ENCODE measurements around the gene GLI1.

The GLI1 gene

DNA sequence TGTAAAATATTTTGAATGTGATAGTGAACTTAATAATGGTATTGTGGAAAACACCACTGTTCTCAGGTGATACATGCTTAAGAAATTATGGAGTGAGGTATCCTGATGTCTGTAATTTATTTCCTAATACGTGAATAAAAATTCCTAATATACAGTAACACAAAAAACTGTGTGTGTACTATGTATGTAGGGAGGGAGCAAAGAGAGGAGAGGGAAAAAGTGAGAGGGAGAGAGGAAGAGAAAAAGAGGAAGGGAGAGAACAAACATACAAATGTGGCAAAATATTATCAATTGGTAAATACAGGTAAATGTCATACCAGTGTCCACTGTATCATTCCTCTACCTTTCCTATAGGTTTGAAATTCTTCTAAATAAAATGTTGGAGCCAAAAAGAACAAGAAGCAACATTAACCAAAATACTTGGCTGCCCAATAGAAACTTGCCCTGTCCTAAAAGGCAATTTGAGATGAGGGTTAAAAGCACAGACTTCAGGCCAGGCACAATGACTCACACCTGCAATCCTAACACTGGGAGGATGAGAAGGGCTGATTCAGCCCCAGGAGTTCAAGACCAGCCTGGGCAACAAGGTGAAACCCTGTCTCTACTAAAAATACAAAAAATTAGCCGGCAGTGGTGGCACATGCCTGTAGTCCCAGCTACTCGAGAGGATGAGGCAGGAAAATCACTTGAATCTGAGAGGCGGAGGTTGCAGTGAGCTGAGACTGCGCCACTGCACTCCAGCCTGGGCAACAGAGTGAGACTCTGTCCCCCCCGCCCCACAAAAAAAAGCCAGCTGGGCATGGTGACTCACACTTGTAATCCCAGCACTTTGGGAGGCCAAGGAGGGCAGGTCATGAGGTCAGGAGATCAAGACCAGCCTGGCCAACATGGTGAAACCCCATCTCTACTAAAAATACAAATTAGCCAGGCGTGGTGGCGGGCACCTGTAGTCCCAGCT is 43.3 kb upstream of the GLI1 start:
- no peak overlapping the region for H3K27ac ChIP-seq (replicated peaks)
- no peak for DNase-seq (ENCODE audit: low read depth in 1 of 2, low spot score in 1 of 2)
- no peaks in the 10 kb centered on the region for H3K27me3 ChIP-seq (ENCODE audit: insufficient read depth, poor library complexity, severe bottlenecking)
- H3K4me3 ChIP-seq (replicated peaks; ENCODE audit: insufficient read depth, low read length): no peak overlapping the region
- no peak for TF ChIP-seq SPI1 (IDR thresholded peaks at IDR 0.05; ENCODE audit: borderline replicate concordance, low read depth)
- TF ChIP-seq GABPA (IDR thresholded peaks at IDR 0.05; ENCODE audit: low read depth): no peak
- TF ChIP-seq, protein P1, sequence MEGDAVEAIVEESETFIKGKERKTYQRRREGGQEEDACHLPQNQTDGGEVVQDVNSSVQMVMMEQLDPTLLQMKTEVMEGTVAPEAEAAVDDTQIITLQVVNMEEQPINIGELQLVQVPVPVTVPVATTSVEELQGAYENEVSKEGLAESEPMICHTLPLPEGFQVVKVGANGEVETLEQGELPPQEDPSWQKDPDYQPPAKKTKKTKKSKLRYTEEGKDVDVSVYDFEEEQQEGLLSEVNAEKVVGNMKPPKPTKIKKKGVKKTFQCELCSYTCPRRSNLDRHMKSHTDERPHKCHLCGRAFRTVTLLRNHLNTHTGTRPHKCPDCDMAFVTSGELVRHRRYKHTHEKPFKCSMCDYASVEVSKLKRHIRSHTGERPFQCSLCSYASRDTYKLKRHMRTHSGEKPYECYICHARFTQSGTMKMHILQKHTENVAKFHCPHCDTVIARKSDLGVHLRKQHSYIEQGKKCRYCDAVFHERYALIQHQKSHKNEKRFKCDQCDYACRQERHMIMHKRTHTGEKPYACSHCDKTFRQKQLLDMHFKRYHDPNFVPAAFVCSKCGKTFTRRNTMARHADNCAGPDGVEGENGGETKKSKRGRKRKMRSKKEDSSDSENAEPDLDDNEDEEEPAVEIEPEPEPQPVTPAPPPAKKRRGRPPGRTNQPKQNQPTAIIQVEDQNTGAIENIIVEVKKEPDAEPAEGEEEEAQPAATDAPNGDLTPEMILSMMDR (IDR thresholded peaks at IDR 0.05; ENCODE audit: insufficient read depth, low read length): no peak
- TF ChIP-seq REST (IDR thresholded peaks at IDR 0.05; ENCODE audit: insufficient replicate concordance, low read depth): no peak
- no peak for TF ChIP-seq POLR2AphosphoS5 (IDR thresholded peaks at IDR 0.05; ENCODE audit: low read depth)

DNA sequence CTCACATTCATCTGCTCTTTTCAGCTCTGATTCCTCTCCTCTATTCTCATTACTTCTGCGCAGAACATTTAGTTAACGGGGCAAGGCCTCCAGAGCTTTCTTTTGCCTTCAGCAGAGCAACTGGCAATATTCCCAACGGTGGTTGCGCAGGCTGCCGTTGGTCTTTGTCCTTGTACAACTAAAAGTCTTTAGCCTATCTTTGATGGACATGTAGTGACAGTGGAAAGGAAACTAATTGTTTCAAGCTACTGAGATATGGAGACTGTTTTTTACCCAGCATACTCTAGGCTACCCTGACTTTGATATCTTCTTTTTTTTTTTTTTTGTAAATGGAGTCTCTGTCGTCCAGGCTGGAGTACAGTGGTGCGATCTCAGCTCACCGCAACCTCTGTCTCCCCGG is 41.3 kb upstream of the GLI1 start:
- DNase-seq (ENCODE audit: low read depth in 1 of 2, low spot score in 1 of 2): no peak
- TF ChIP-seq POLR2AphosphoS5 (IDR thresholded peaks at IDR 0.05; ENCODE audit: low read depth) (no peak), REST (IDR thresholded peaks at IDR 0.05; ENCODE audit: insufficient replicate concordance, low read depth) (no peak), GABPA (IDR thresholded peaks at IDR 0.05; ENCODE audit: low read depth) (no peak), SPI1 (IDR thresholded peaks at IDR 0.05; ENCODE audit: borderline replicate concordance, low read depth) (no peak)
- TF ChIP-seq, protein P1 (IDR thresholded peaks at IDR 0.05; ENCODE audit: insufficient read depth, low read length): no peak
- H3K27ac ChIP-seq (replicated peaks): no peak overlapping the region

DNA sequence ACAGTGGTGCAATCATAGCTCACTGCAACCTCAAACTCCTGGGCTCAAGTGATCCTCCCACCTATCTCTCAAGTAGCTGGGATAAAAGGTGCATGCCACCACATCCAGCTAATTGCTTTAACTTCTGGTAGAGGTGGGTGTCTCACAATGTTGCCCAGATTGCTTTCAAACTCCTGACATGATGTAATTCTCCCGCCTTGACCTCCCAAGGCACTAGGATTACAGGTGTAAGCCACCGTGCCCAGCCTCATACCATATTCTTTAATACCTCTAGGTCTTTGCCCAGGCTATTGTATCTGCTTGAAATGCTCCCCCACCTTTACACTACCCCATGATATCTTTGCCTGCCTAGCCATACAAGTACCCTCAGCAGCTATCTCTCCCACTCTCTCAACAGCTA is 40.1 kb upstream of the GLI1 start:
- TF ChIP-seq GABPA (IDR thresholded peaks at IDR 0.05; ENCODE audit: low read depth): no peak
- TF ChIP-seq, protein P1 (IDR thresholded peaks at IDR 0.05; ENCODE audit: insufficient read depth, low read length): no peak
- TF ChIP-seq POLR2AphosphoS5 (IDR thresholded peaks at IDR 0.05; ENCODE audit: low read depth): no peak
- no peak for TF ChIP-seq REST (IDR thresholded peaks at IDR 0.05; ENCODE audit: insufficient replicate concordance, low read depth)
- no peak for TF ChIP-seq SPI1 (IDR thresholded peaks at IDR 0.05; ENCODE audit: borderline replicate concordance, low read depth)
- Histone ChIP-seq H3K27ac (replicated peaks) (no peak overlapping the region), H3K27me3 (ENCODE audit: insufficient read depth, poor library complexity, severe bottlenecking) (no peaks in the 10 kb centered on the region), H3K4me3 (replicated peaks; ENCODE audit: insufficient read depth, low read length) (no peak overlapping the region)
- no peak for DNase-seq (ENCODE audit: low read depth in 1 of 2, low spot score in 1 of 2)

More for the DNA sequence above, 41.3 kb upstream of the GLI1 start:
- H3K4me3 ChIP-seq (replicated peaks; ENCODE audit: insufficient read depth, low read length): no peak overlapping the region
- no peaks in the 10 kb centered on the region for H3K27me3 ChIP-seq (ENCODE audit: insufficient read depth, poor library complexity, severe bottlenecking)
